Natural killer cell (primary cell): ENCODE data around the gene MEF2D. TPM values are rescaled to one million over a fixed set of nuclear protein-coding genes. Genes with fewer than 3 reads are reported as not detected.

Source experiments
- ATAC-seq, 3 donors: fragments of 150-1000 bp in 2 of 3; fragments of 200-7000 bp in 1 of 3; cut with Tn5 transposase; 1 replicate in 1 of 3; 2 replicates in 2 of 3; pipeline ENCODE4 v1.10.0; 2021; ENCODE audit warnings: mild to moderate bottlenecking in 2 of 3, moderate library complexity in 2 of 3
- DNase-seq, 2 donors: peaks; one replicate each; pipeline versions ENCODE4 v3.0.0 to v3.0.0-alpha.2; 2013 to 2021; ENCODE audit warnings: mixed read lengths in 1 of 2
- H3K27ac ChIP-seq: one replicate; pipeline ENCODE4 v1.5.1; 2013; ENCODE audit warnings: mild to moderate bottlenecking, low read length
- H3K27me3 ChIP-seq: one replicate; pipeline ENCODE4 v1.6.1; 2013; ENCODE audit warnings: low read length; ENCODE audit not compliant: control insufficient read depth, insufficient read depth
- H3K36me3 ChIP-seq: one replicate; pipeline ENCODE4 v1.6.1; 2013; ENCODE audit warnings: low read length; ENCODE audit not compliant: control insufficient read depth, insufficient read depth
- H3K4me1 ChIP-seq: one replicate; pipeline ENCODE4 v1.6.1; 2013; ENCODE audit warnings: low read length; ENCODE audit not compliant: control insufficient read depth, insufficient read depth
- H3K4me3 ChIP-seq: one replicate; pipeline ENCODE4 v1.5.1; 2013; ENCODE audit warnings: low read length
- H3K9me3 ChIP-seq: one replicate; pipeline ENCODE4 v1.6.1; 2013; ENCODE audit warnings: low read length; ENCODE audit not compliant: control insufficient read depth, insufficient read depth
- H3K27ac Mint-ChIP-seq, 2 donors: one replicate each; pipeline ENCODE4 v1.8.0; 2022; ENCODE audit warnings: mild to moderate bottlenecking in 2 of 2, mixed read lengths in 2 of 2, moderate library complexity in 1 of 2
- H3K27me3 Mint-ChIP-seq, 2 donors: one replicate each; pipeline ENCODE4 v1.8.0; 2022; ENCODE audit warnings: low read depth in 2 of 2, mixed read lengths in 2 of 2
- H3K36me3 Mint-ChIP-seq: one replicate; pipeline ENCODE4 v1.8.0; 2022; ENCODE audit warnings: mixed read lengths
- H3K4me1 Mint-ChIP-seq, 2 donors: one replicate each; pipeline ENCODE4 v1.8.0; 2022; ENCODE audit warnings: mixed read lengths in 2 of 2
- H3K4me3 Mint-ChIP-seq: one replicate; pipeline ENCODE4 v1.8.0; 2022; ENCODE audit warnings: mild to moderate bottlenecking, moderate library complexity, mixed read lengths
- H3K9me3 Mint-ChIP-seq, 2 donors: one replicate each; pipeline ENCODE4 v1.8.0; 2022; ENCODE audit warnings: mixed read lengths in 2 of 2
- WGBS: methylation state at CpG from one replicate; pipeline ENCODE4 v1.1.7; 2013; ENCODE audit warnings: missing lambda C conversion rate; ENCODE audit not compliant: insufficient coverage; 5-methylcytosine and 5-hydroxymethylcytosine counted together
- intact Hi-C: fragments of 100-400 bp; cut with micrococcal nuclease; formaldehyde crosslinking; loops from one replicate; pipeline ENCODE4 v1.14.2; 2022
- total RNA-seq, 4 donors: library from RNA; stranded (reverse); fragments of 120-200 nt in 1 of 4; gene quantifications; one replicate each; pipeline versions ENCODE4 v1.2.3 to v1.2.4, GENCODE V29; 2013 to 2022
- TF ChIP-seq, protein P1 (sequence below): fragments of 200-600 bp; IDR thresholded peaks from one replicate; pipeline ENCODE4 v1.8.0; 2022; ENCODE audit warnings: antibody characterized with exemption

The MEF2D gene
- total RNA-seq, 3 donors from 2014 or later (not counting 1 experiment from before 2014, with no cell fraction given), result 232 to 298 (median 284) TPM

DNA sequence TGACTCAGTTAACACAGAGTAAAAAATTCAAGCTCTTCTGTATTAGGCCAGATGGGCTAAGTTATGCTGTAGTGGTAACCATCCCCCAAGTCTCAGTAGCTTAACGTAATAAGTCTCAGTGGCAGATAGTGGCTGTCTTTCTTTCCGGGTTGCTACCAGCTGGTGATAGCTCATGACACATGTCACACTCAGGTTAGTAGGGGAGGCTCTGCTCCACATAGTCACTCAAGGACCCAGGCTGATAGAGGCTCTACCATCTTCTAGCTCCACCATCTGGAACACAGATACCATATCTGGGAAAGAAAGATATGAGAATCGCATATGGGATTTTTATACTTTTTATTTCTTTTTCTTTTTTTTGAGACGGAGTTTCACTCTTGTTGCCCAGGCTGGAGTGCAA, 16.2 kb upstream of the MEF2D start:
- no peaks in the 10 kb centered on the region for H3K9me3 Mint-ChIP-seq
- no peaks in the 10 kb centered on the region for H3K9me3 ChIP-seq
- no peaks in the 10 kb centered on the region for H3K27me3 ChIP-seq
- no peaks in the 10 kb centered on the region for H3K36me3 ChIP-seq
- WGBS, result 95% methylated on average over 4 of the region's 4 CpGs
- no peak overlapping the region for H3K4me3 ChIP-seq
- no peak for DNase-seq
- no peak overlapping the region for H3K27ac Mint-ChIP-seq
- intact Hi-C loops, result no loop called here
- no peak overlapping the region for H3K27ac ChIP-seq
- no peak for ATAC-seq
- no peaks in the 10 kb centered on the region for H3K4me1 ChIP-seq
- TF ChIP-seq, protein P1, sequence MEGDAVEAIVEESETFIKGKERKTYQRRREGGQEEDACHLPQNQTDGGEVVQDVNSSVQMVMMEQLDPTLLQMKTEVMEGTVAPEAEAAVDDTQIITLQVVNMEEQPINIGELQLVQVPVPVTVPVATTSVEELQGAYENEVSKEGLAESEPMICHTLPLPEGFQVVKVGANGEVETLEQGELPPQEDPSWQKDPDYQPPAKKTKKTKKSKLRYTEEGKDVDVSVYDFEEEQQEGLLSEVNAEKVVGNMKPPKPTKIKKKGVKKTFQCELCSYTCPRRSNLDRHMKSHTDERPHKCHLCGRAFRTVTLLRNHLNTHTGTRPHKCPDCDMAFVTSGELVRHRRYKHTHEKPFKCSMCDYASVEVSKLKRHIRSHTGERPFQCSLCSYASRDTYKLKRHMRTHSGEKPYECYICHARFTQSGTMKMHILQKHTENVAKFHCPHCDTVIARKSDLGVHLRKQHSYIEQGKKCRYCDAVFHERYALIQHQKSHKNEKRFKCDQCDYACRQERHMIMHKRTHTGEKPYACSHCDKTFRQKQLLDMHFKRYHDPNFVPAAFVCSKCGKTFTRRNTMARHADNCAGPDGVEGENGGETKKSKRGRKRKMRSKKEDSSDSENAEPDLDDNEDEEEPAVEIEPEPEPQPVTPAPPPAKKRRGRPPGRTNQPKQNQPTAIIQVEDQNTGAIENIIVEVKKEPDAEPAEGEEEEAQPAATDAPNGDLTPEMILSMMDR, result no peak
- H3K36me3 Mint-ChIP-seq, result no peaks in the 10 kb centered on the region
- H3K4me1 Mint-ChIP-seq, result peaks cover 0 to 7% of the 10 kb centered on the region in 2 donors
- H3K4me3 Mint-ChIP-seq, result no peak overlapping the region
- H3K27me3 Mint-ChIP-seq, result no peaks in the 10 kb centered on the region

DNA sequence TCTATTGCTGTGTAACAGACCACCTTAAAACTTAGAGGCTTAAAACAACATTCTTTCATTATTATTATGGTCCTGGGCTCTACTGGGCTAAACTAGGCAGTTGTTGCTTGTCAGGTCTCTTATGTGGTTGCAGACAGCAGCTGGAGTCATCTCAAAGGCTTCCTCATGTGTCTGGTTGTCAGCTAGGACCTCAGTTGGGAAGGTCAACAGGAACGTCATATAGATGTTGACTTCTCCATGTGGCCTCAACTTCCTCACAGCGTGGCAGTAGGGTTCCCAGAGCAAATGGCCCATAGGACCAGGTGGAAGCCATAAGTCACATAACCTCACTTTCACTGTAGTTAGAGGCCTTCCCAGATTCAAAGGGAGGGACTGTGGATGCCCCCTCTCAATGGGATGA, 15.4 kb upstream of the MEF2D start:
- Mint-ChIP-seq H3K4me3 (no peak overlapping the region), H3K27ac (no peak overlapping the region), H3K9me3 (no peaks in the 10 kb centered on the region), H3K36me3 (no peaks in the 10 kb centered on the region), H3K27me3 (no peaks in the 10 kb centered on the region), H3K4me1 (peaks cover 0 to 9% of the 10 kb centered on the region in 2 donors)
- no peak for DNase-seq
- no peaks in the 10 kb centered on the region for H3K9me3 ChIP-seq
- no peaks in the 10 kb centered on the region for H3K27me3 ChIP-seq
- H3K27ac ChIP-seq, result no peak overlapping the region
- intact Hi-C loops, result no loop called here
- H3K4me1 ChIP-seq, result no peaks in the 10 kb centered on the region
- H3K36me3 ChIP-seq, result no peaks in the 10 kb centered on the region
- no peak for ATAC-seq
- TF ChIP-seq, protein P1, result no peak
- 41% methylated on average over 2 of the region's 2 CpGs for WGBS
- H3K4me3 ChIP-seq, result no peak overlapping the region

DNA sequence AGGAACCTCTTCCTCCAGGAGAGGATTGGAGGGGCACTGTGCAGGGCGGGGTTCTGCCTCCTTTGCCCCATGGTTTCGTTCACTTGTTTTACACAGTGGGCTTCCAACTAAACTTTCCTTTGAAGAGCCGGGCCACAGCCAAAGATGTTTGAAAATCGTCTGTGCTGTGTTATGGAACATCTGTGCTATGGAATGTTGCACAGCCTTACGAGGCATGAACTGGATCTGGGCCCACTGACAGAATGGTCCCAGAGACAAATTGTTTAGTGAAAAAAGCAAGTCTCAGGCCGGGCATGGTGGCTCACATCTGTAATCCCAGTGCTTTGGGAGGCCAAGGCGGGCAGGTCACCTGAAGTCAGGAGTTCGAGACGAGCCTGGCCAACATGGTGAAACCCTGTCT, 12.6 kb upstream of the MEF2D start:
- no peak overlapping the region for H3K27ac Mint-ChIP-seq
- no peaks in the 10 kb centered on the region for H3K9me3 Mint-ChIP-seq
- H3K4me1 ChIP-seq, result peaks cover 13% of the 10 kb centered on the region
- no peaks in the 10 kb centered on the region for H3K36me3 ChIP-seq
- no peak overlapping the region for H3K27ac ChIP-seq
- peaks cover 14 to 23% of the 10 kb centered on the region in 2 donors for H3K4me1 Mint-ChIP-seq
- WGBS, result 95% methylated on average over 9 of the region's 9 CpGs
- H3K4me3 Mint-ChIP-seq, result no peak overlapping the region
- no peaks in the 10 kb centered on the region for H3K27me3 Mint-ChIP-seq
- no peaks in the 10 kb centered on the region for H3K36me3 Mint-ChIP-seq
- no peak for DNase-seq
- H3K9me3 ChIP-seq, result no peaks in the 10 kb centered on the region
- H3K4me3 ChIP-seq, result no peak overlapping the region
- no peak for ATAC-seq
- H3K27me3 ChIP-seq, result no peaks in the 10 kb centered on the region
- intact Hi-C loops, result no loop called here
- TF ChIP-seq, protein P1, result no peak

DNA sequence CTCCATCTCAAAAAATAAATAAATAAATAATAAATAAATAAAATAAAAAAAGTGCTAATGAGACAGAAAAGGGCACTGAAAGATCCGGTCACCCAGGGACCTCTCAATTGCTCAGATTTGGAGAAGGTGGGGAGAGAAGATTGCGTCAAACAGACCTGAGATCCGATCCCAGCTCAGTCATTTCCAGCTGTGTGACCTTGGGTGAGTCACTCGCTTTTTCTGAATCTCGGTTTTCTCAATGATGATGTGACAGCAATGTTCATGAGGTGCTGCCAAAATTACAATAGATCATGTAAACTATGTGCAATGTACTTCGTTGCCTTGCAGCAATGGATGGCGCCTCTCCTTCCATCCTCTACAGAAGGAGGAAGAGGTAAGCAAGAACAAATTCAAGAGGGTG, 11.1 kb upstream of the MEF2D start:
- no peaks in the 10 kb centered on the region for H3K27me3 ChIP-seq
- WGBS, result 68% methylated on average over 6 of the region's 7 CpGs
- ATAC-seq, result no peak
- H3K4me1 Mint-ChIP-seq, result peaks cover 18 to 30% of the 10 kb centered on the region in 2 donors
- H3K27me3 Mint-ChIP-seq, result no peaks in the 10 kb centered on the region
- no peak for DNase-seq
- H3K27ac Mint-ChIP-seq, result no peak overlapping the region
- no peaks in the 10 kb centered on the region for H3K9me3 Mint-ChIP-seq
- intact Hi-C loops, result no loop called here
- no peaks in the 10 kb centered on the region for H3K36me3 Mint-ChIP-seq
- no peak overlapping the region for H3K4me3 Mint-ChIP-seq
- no peaks in the 10 kb centered on the region for H3K9me3 ChIP-seq
- peaks cover 22% of the 10 kb centered on the region for H3K4me1 ChIP-seq
- H3K4me3 ChIP-seq, result no peak overlapping the region
- H3K36me3 ChIP-seq, result no peaks in the 10 kb centered on the region
- TF ChIP-seq, protein P1, result no peak
- H3K27ac ChIP-seq, result no peak overlapping the region
